ENCODE measurements around the gene TNFSF18.

Gene TNFSF18

GRCh38 chr1:173062150-173062938, 11.6 kb upstream of the TNFSF18 start:
- TF ChIP-seq SPI1 (IDR thresholded peaks at IDR 0.05; ENCODE audit: borderline replicate concordance, low read depth) (no peak), POLR2AphosphoS5 (IDR thresholded peaks at IDR 0.05; ENCODE audit: low read depth) (no peak), GABPA (IDR thresholded peaks at IDR 0.05; ENCODE audit: low read depth) (no peak), CTCF (IDR thresholded peaks at IDR 0.05; ENCODE audit: insufficient read depth, low read length) (no peak), REST (IDR thresholded peaks at IDR 0.05; ENCODE audit: insufficient replicate concordance, low read depth) (no peak)
- no peak for DNase-seq (ENCODE audit: low read depth in 1 of 2, low spot score in 1 of 2)
- H3K27ac ChIP-seq (replicated peaks), result no peak overlapping the region
- H3K27me3 ChIP-seq (ENCODE audit: insufficient read depth, poor library complexity, severe bottlenecking), result no peaks in the 10 kb centered on the region
- H3K4me3 ChIP-seq (replicated peaks; ENCODE audit: insufficient read depth, low read length), result no peak overlapping the region

- no peaks in the 10 kb centered on the region for H3K27me3 ChIP-seq (ENCODE audit: insufficient read depth, poor library complexity, severe bottlenecking)
- no peak overlapping the region for H3K27ac ChIP-seq (replicated peaks)
- no peak for DNase-seq (ENCODE audit: low read depth in 1 of 2, low spot score in 1 of 2)
- H3K4me3 ChIP-seq (replicated peaks; ENCODE audit: insufficient read depth, low read length), result no peak overlapping the region
- TF ChIP-seq REST (IDR thresholded peaks at IDR 0.05; ENCODE audit: insufficient replicate concordance, low read depth), result no peak
- TF ChIP-seq POLR2AphosphoS5 (IDR thresholded peaks at IDR 0.05; ENCODE audit: low read depth), result no peak
- no peak for TF ChIP-seq CTCF (IDR thresholded peaks at IDR 0.05; ENCODE audit: insufficient read depth, low read length)
- TF ChIP-seq GABPA (IDR thresholded peaks at IDR 0.05; ENCODE audit: low read depth), result no peak
- TF ChIP-seq SPI1 (IDR thresholded peaks at IDR 0.05; ENCODE audit: borderline replicate concordance, low read depth), result no peak
Measured at GRCh38 chr1:173058556-173058955, 7.8 kb upstream of the TNFSF18 start.

- TF ChIP-seq CTCF (IDR thresholded peaks at IDR 0.05; ENCODE audit: insufficient read depth, low read length) (no peak), REST (IDR thresholded peaks at IDR 0.05; ENCODE audit: insufficient replicate concordance, low read depth) (no peak), SPI1 (IDR thresholded peaks at IDR 0.05; ENCODE audit: borderline replicate concordance, low read depth) (peak; percentile 78), POLR2AphosphoS5 (IDR thresholded peaks at IDR 0.05; ENCODE audit: low read depth) (no peak), GABPA (IDR thresholded peaks at IDR 0.05; ENCODE audit: low read depth) (no peak)
- H3K27me3 ChIP-seq (ENCODE audit: insufficient read depth, poor library complexity, severe bottlenecking), result no peaks in the 10 kb centered on the region
- no peak overlapping the region for H3K4me3 ChIP-seq (replicated peaks; ENCODE audit: insufficient read depth, low read length)
- H3K27ac ChIP-seq (replicated peaks), result no peak overlapping the region
- peak in 1 of 2 experiments; percentile 4 for DNase-seq (ENCODE audit: low read depth in 1 of 2, low spot score in 1 of 2)
Measured at GRCh38 chr1:173057984-173058383, 7.2 kb upstream of the TNFSF18 start.

Measured in HL-60 (cell line).